SIG-M5 (cell line): Measurements from ENCODE around the gene FKBP1A.

Experiments
- DNase-seq: peaks from one replicate; lab custom pipeline; 2025; lab: John Stamatoyannopoulos, UW

FKBP1A gene

DNA sequence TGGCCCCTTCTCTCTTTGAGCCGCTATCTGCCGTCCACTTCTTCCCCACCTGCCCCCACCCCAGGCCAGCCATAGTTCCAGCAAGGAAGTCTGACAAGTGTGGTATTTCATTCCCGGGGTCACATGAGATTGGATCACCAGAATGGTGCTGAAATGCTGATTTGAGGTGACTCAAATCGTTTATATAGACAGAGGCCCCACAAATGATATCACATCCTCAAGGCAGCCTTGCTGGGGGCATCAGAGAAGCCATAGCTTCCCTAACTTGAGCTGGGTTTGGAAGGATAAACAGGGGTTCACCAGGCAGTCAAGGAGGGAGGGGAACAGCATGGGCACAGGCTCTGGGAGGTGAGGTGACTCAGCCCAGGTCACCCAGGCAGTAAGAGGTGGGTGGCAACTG, 73.8 kb downstream of the FKBP1A start:
- DNase-seq = no peak
